GM19467 (cell line): ENCODE results near the gene ZNF789.
"Not testable (repeated sequence)": the region's sequence is repeated elsewhere in the genome, so short reads cannot be mapped to it uniquely, and the experiment has no call there.

Source experiments
- ATAC-seq: cut with Tn5 transposase; IDR thresholded peaks from one replicate; pipeline ENCODE4 v1.9.1; 2021; ENCODE audit warnings: mild to moderate bottlenecking, moderate library complexity; ENCODE audit not compliant: unreplicated experiment

ZNF789 gene

DNA sequence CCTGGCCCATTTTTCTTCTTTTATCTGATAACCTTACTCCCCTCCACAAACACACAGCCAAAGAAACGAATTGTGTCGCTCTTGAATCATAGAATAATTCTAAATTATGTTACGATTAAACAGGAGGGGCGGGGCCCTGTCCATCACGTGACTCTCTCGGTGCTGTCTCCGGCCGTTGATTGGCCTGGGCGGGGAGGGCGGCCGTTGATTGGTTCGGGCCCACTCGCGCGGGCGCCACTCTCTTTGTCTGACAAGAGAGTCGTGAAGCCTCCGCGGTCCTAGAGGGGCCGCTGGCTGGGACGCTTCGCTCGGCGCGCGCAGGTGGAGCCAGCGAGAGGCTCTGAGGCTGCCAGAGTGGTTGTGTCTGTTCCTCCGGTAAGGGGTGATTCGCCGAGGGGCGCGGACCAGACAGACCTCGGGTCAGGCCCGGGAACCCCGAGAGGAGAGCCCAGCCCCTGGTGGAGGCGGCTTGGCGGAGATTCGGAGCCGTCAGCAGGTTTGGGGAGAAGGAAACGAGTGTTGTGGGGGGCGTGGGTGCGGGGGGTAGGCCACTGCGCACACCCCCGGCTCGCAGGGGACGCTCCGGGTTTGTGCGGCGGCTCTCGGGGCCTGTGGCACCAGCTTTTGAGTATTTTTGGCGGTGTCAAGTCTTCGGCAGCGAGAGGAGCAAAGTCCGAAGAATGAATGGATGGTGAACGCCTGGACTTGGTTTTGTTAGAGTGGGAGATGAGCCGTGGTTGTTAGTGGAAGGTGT, at the start of gene ZNF789:
Gene ZNF789, plus strand, starts transcription at position 330 of the 754 bp plus-strand sequence. CDS start 3,567 bp downstream, outside the sequence.
- ATAC-seq: peak; percentile 93

DNA sequence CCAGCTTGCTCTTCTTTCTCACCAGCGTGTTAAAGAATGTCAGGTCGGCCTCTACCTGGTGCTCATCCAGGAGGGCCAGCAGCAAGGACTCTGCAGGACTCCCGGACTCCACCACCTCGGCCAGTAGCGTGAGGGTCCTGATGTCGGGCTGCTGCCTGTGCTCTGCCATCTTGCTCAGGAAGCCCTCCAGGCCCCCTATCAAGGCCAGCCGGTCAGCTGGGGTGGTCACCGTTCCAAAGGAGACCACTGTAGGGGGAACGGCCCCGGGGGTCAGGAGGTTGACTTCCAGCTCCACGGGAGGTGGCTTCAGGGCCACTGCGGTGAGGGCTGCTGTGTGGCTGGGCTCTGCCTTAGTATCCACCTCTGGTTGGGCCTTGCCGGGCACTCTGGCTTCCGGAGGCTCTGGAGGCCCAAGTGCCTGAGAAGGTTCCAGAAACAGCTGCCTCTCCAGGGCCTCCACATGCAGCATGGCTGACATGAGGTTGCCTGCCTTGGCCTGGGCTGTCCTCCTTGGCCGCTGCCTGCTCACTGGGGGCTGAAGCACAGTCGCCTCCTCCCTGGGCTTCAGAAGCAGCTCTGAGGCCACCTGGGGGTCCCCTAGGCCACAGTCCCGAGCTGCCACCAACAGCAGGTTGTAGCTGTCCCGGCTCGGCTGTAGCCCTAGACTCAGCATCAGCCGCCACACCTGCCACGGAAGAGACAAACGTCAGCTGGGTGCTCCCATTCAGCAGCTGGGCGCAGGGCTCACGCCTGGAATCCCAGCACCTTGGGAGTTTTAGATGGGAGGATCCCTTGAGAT, 47.6 kb upstream of the ZNF789 start:
- no peak for ATAC-seq

DNA sequence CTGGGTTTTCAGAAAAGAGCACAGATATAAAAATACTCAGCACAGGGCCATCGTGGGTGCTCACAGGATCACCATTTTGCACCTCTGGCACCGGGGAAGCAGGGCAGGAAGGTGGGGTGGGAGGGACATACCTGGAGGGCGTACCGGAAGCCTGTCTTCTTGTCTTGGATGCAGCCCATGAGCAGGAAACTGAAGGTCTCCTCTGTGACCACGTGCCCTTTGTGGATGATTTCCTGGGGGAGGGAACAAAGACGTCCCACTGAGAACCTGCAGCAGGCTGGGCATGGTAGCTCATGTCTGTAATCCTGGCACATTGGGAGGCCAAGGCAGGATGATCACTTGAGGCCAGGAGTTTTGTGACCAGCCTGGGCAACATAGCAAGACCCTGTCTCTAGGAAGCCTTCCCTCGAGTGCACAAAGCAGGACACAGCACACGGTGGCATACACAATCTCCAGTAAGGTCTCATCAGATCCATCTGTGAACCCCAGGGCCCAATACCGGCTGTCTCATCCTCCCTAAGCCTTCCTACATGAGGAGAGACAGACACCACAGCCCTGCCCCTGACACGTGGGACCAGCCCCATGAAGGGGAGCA, 43.6 kb upstream of the ZNF789 start:
- ATAC-seq: no peak

DNA sequence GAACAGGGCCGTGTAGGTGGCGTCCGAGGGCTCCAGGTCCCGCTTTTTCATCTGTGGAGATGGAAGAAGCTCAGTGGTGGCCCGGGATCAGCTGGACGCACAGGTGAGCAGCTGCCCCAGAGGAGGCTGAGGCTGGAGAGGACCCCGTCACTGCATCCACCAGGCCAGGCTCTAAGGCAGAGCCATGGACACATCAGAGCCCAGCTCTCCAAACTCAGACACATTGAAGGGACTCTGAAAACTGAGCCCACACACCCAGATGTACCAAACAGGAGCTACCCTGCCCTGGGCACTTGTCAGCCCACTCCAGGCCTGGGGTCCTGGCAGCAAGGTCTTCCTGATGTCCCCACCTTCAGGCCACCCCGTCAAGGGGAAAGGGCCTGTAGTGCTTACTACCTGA, 42.9 kb upstream of the ZNF789 start:
- ATAC-seq: no peak

DNA sequence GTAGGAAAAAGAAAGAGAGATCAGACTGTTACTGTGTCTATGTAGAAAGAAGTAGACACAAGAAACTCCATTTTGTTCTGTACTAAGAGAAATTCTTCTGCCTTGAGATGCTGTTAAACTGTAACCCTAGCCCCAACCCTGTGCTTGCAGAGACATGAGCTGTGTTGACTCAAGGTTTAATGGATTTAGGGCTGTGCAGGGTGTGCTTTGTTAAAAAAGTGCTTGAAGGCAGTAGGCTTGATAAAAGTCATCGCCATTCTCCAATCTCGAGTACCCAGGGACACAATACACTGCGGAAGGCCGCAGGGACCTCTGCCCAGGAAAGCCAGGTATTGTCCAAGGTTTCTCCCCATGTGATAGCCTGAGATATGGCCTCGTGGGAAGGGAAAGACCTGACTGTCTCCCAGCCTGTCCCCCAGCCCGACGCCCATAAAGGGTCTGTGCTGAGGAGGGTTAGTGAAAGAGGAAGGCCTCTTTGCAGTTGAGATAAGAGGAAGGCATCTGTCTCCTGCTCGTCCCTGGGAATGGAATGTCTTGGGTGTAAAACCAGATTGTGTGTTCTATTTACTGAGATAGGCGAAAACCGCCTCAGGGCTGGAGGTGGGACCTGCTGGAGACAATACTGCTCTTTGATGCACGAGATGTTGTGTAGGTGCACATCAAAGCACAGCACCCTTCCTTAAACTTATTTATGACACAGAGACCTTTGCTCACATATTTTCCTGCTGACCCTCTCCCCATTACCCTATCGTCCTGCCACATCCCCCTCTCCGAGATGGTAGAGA, 40.7 kb upstream of the ZNF789 start:
- ATAC-seq: not testable (repeated sequence)

DNA sequence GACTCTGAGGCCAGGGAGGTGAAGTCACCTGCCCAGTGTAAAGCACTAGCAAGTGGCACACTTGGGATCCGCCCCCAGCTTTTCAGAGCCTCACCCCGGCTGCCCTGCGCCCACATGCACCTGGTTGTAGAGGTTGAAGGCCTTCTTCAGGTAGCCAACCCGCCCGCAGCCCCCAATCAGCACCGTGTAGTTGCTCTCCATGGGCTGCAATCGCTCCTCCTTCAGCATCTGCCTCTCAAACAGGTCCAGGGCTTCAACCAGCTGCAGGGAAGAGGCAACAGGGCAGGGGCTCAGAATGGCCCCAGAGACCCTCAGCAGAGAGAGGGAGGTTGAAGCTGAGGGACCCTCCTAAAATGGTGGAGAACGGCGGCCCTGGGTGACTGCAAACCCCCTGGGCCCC, 39.5 kb upstream of the ZNF789 start:
- no peak for ATAC-seq

DNA sequence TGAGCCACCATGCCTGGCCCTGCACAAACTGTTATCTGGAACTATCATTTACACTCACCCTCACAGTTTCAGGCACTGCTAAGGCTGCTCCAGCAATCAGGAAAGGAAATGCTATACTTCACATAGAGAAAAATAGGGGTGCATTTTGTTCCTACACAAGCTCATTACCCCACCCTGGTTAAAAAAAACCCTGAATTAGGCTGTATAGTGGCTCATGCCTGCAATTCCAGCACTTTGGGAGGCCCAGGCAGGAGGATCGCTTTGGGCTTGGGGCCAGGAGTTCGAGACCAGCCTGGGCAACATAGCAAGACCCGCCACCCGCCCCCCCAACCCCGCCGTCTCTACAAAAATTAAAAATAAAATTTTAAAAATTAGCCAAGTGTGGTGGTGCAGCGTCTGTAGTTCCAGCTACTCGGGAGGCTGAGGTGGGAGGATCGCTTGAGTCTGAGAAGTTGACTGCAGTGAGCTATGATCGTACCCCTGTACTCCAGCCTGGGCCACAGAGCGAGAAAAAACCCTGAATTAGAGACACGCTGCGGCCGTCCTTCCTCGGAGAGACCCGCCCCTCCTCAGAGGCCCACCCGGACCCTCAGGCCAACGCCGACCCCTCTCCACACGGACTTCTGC, 34.6 kb upstream of the ZNF789 start:
- ATAC-seq: peak; percentile 5

DNA sequence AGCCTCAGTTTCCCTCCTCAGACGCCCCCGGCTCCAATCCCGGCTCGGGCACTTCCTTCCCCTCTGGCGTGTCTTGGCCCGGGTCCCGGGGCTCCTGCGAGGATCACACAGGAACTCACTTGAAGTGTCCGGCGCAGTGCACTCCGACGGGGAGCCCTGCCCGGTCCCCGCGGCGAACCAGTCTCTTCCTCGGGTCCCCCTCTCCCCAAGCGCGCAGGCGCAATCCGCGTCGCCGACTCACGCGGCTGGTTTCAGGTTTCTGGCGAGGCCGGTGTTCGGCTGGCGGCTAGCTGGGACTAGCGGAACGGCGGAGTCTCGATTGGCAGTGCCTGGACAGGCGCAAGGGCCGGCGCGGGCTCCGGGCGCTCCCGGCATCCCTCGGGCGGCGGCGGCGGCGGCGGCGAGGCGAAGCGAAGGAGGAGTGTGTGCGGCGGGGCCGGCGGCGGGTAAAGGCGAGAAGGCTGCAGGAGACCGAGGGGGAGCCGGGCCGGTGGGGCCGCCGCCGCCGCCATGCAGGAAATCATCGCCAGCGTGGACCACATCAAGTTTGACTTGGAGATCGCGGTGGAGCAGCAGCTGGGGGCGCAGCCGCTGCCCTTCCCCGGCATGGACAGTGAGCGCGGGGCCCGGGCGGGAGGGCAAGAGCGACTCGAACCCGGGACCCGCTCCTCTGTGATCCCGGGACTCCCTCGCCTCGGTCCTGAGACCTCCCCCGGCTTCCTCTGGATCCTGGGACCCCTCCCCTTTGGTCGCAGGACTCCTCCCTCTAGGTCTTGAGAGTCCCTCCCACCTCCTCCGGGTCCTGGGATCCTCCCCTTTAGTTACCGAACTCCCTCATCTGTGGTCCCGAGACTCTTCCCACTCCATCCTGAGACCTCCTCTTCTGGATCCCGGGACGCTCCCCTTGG, 33.9 kb upstream of the ZNF789 start, which contains the start of the genes CPSF4 and PTCD1:
Gene CPSF4, plus strand, starts transcription at position 371 of the 908 bp plus-strand sequence. Its CDS starts 140 bp downstream, at position 511.
Gene PTCD1, minus strand, starts transcription at position 226 of the 908 bp plus-strand sequence. CDS start 3,556 bp downstream, outside the sequence.
- ATAC-seq: peak; percentile 86

DNA sequence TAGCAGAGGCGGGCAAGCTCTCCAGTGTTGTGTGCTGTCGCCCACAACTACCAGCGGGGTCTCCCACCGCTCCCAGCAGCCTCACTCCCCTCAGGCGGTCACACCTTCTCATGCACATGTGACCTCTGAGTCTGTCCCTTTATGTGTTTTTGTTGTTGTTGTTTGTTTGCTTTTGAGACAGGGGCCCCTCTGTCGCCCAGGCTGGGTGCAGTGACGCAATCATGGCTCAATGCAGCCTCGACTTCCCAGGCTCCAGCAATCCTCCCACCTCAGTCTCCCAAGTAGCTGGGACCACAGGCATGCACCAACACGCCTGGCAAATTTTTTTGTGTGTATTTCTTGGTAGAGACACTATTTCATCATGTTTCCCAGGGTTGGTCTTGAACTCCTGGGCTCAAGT, 32.5 kb upstream of the ZNF789 start:
- no peak for ATAC-seq

DNA sequence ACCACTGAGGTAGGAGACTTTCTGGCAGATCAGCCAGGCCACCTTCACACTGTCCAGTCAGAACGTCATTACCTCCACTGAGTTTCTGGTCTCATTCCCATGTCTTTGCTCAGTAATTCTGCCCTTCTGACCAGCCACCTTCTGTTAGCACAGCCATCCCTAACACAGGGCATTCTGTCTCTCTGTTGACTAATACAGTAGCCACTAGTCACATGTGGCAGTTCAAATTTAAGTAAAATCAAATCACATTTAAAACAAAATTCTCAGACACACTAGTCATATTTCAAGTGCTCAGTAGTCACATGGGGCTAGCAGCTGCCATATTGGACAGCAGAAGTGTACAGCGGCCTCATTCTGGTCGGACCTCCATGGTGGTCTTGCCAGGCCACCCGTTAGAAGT, 26.6 kb upstream of the ZNF789 start:
- ATAC-seq: no peak

DNA sequence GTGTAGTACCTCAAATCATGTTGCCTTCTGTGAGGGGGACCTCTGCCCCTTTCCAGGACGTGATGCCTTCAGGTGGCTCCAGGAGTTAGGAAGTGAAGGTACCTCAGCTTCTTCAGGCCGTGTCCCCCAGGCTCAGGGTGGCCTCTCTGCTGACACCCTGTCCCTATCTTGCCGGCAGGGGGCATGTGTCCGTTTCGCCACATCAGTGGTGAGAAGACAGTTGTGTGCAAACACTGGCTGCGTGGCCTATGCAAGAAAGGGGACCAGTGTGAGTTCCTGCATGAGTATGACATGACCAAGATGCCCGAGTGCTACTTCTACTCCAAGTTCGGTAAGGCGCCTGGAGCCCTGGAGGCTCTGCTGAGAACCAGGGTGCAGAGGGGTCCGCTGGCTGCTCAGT, 24.7 kb upstream of the ZNF789 start:
- ATAC-seq: no peak

DNA sequence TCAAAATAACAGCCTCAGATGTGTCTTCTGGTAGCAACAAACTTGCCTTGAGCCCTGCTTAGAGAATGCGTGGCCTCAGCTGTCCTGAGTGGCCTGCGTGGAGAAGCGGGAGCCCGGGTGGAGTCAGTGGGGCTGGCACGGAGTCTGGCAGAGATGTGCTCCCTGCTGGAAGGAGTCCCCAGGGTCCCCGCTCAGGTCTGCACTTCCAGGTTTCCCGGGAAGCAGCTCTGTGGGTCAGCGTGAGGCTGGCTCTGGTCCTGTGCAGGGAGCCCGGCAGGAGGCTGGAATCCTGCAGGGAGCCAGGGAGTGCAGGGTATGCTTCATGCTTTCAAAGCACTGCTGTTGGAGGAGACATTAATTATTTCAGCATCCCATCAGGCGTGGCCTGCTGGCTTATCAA, 23.8 kb upstream of the ZNF789 start:
- no peak for ATAC-seq

DNA sequence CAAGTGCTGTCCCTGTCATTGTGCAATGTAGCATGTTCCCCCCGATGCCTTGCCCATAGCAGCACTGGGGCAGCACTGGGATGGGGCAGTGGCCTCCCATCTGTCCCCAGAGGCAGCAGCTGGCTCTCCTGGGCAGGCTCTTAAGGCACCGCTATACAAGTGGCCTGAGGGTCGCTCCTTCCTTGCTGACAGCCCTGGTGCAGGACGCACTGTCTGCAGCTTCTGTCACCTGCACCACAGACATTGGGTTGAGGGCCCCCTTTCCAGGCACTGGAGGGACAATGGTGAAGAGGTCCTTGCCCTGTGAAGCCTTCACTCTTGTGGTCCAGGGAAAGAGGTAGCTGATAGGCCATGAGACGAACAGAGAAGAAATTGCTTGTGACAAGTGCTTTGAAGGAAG, 23.4 kb upstream of the ZNF789 start:
- ATAC-seq: no peak

DNA sequence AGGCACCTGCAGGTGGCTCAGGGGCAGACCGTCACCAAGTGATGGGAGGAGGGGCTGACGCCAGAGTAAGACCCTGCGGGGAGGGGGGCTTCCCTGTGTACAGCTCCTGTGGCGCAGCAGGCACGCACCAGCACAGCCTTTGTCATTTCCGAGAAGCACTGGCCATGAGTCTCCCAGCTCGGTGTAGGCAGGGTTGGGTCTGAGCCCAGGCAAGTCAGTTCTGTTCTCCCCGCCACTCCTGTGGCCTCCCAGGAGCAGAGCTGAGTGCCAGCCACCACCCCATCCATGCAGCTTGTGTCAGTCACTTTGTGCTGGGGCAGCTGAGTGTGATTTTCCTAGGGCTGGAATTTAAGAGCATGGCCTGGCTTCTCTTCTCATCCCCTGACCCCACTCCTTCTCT, 20.8 kb upstream of the ZNF789 start:
- no peak for ATAC-seq

DNA sequence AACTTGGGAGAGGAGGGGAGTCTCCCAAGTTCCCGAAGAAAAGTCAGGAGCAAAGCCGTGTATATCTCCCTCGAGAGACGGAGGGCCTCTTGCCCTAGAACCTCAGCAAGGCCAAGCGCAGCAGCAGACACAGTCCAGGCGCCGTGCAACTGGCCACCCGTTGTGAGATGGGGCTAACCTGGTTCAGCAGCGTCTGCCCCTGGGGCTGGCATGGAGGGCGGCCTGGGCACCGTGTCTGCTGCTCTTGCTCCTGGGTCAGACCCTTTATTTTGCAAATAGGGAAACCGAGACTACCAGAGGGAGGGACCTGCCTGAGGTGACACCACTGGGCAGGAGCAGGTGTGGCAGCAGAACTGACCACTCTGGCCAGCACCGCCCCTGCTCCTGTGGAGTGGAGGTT, 20.1 kb upstream of the ZNF789 start:
- no peak for ATAC-seq

DNA sequence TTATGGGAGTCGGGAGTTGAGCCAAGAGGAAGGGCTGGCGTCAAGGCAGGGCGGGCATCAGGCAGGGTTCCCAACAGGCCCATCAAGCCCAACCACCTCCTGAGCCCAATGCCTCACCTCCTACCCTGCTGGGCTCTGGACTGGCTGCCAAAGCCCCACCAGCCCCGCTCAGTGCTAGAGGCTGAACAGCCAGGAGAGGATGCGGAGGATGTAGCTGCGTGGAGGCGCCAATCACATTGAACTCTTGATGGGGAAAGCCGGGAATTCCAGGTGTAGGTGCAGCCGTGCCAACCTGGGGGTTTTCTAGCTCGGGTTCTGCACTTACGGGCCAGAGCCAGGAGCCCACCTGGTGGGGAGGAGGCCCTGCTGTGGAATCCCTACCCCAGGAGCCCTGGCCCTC, 19.6 kb upstream of the ZNF789 start:
- no peak for ATAC-seq

DNA sequence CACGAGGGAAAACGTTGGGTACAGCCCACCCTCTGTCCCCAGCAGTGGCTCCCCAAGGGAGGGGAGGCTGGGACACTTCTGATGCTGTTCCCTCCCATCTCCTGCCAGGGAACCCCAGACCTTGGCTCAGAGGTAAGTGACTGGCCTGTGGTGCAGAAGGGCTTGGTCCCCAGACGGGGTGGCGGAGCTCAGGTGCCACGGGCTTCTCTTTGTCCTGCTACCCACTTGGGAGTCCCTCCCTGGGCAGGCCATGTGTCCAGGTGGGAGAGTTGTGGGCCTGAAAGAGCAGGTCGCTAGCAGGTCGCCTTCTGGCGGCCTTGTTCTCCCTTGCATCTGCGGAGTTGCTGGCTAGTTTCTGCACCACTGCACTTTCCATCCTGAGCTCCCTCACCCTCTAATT, 16.8 kb upstream of the ZNF789 start:
- ATAC-seq: no peak

DNA sequence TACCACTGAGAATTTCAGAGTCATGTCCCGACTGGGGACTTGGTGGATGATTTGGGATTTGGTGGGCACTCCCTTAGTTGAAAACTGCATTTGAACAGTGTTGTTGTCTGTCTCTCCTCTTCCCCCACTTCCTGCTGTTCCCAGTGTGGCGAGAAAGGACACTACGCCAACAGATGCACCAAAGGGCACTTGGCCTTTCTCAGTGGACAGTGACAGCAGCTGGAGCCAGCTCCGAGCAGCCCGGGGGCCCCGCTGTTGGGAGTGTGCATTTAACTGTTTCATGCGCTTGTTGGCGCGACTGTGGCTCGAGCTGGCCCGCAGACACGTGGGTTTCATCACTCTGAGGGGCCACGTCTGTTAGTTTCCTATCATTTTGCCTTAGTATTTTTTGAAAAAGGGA, 16.4 kb upstream of the ZNF789 start:
- no peak for ATAC-seq

DNA sequence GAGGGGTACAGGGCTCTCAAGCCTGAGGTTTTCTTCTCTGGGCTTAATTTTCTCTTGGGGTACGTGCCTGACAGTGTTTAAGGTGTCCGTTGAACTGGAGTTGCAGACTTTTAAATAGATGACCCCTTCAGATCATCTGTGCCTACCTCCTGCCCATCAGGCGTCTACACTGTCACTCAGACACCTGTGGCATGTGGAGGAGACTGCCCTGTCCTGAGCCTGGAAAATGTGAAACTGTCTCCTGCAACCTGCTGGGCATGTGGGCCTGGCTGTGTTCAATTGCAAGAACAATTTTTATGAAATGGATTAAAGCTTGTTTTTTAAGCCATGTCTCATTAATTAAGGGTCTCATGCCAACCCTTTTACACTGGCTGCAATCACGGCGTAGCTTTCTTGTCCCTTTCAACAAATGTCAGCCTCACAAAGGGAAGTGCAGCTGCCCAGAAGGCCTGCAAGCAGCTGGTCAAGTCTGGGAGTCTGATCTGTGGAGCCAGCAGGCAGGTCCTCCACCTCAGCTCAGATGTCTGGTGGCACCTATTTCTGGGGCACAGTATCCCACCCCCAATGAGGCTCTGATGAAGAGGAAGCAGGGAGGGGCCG, 15.5 kb upstream of the ZNF789 start:
- ATAC-seq: no peak
